ENCODE measurements around the gene VAMP5.

The VAMP5 gene

GRCh38 chr2:85635636-85636035, 51.4 kb downstream of the VAMP5 start:
- no peak for DNase-seq (ENCODE audit: low spot score)

GRCh38 chr2:85642725-85643124, 58.5 kb downstream of the VAMP5 start:
- DNase-seq (ENCODE audit: low spot score): no peak
